ENCODE data around the gene SHISAL1.
A peak's percentile ranks its signal among the peaks of the same experiment; 100 is the strongest.

Gene SHISAL1

DNA sequence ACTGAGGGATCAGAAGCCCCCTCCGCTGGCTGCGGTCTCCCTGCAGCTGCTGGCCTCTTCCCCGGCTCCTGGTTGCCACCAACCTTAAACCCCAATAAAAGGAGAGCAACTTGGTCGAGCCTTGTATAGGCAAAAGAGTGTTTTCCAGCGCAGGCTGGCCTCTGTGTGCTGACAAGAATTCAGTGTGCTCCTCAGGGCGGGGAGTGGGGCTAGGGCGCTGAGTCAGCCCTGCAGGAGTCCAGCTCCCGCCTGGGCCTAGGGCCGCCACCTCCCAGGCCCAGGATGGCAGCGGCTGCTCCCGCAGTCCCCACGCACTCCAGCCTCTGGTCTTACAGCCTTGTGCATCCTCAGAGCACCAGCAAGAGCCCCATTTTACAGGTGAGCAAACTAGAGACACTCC, at the start of gene SHISAL1:
Gene SHISAL1 (minus strand): TSS at position 186 of the 400 bp plus-strand sequence. CDS start 12,006 bp downstream, outside the sequence.
- DNase-seq: no peak

GRCh38 chr22:44361391-44362126, 48.8 kb upstream of the SHISAL1 start:
- no peak for DNase-seq

DNA sequence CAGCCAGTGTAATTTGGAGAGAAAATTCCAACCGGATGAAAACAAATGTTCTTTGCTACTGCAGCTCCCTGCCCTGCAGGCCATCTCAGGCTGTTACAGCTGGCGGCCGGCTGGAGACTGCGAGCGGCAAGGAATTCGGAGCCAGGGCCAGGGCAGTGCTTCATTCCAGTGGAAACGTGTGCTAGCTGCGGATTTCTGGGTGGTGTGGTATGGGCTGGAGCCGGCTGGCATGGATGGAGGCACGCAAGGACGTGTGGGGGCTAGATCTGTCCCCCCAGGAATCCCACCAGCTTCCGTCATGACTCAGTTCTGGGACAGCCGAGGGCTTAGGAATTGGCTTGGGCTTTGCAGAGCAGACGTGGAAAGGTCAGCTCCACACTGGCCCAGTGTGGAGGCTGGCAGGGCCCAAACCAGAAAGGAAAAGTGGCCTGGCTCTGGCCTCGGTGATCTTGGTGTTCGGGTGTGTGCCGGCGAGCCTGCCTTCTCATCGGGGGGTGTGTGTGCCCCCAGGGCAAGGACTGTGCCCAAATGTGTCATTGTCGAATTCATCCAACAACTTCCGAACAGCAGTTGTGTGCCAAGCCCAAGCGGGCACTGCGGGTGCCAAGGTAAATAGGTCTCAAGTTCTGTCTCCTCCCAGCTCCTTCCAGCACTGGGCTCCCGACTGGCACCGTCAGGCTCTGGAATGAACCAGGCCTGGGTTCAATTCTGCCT, 48.1 kb upstream of the SHISAL1 start:
- no peak for DNase-seq

- no peak for DNase-seq
Observed at GRCh38 chr22:44360306-44360667, 47.5 kb upstream of the SHISAL1 start.

DNA sequence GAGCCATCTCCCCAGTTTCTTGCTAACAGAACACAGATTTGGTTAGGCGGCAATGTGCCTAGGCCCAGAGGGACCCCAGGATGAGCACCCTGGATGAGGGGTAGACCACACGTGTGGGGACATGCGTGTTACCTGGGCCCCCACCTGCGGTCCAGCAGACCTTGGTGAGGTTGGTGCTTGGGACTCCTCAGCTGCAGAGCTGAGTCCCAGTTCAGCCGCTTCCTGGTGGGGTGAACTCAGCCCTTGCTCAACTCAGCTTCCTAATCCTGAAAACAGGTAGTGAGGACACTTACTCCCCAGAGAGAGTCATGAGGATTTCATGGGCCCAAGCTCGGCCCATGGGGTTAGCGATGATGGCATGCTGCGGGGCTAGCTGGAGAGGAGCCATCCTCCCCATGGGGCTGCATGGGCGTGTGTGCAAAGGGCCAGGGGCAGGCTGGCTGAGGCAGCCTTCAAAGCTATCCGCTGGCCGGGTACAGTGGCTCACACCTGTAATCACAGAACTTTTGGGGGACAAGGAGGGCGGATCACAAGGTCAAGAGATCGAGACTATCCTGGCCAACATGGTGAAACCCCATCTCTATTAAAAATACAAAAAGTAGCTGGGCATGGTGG, 46.9 kb upstream of the SHISAL1 start:
- DNase-seq: no peak

DNA sequence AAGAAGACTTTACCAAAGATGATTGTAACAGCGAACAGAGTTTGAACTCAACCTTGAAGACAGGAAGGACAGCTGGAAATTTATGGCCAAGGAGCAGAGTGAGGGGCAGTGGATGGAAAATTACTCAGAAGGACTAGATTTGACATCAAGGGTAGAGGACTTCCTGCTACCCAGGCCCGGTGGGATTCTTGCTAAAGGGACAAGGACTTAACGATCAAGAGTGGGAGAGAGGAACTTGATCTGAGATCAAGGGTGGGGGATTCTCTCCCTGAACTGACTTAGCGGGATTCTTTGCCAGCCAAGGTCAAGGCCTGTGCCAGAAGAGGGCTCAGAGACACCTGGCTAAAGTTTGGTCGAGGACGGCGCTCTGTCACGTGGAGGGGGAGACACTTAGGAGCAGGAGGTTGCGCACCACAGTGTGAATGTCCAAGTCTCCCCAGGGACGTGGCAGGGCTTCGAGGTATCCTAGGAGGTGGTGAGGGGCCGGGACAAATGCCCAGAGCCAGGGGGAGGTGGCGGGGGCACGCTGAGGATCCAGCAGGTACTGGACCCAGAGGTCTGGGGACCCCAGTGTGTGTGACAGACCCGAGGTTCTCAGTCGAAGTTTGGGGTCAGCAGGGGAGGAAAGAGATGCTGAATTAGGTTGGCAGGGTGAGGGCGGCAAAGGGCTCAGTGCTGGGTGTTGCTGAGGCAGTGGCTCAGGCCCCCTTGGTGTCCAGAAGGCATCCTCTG, 46.1 kb upstream of the SHISAL1 start:
- no peak for DNase-seq

- no peak for DNase-seq
Observed at GRCh38 chr22:44357966-44358465, 45.3 kb upstream of the SHISAL1 start.

GRCh38 chr22:44357296-44357965, 44.7 kb upstream of the SHISAL1 start:
- no peak for DNase-seq

GRCh38 chr22:44355716-44356070, 42.9 kb upstream of the SHISAL1 start:
- no peak for DNase-seq

DNA sequence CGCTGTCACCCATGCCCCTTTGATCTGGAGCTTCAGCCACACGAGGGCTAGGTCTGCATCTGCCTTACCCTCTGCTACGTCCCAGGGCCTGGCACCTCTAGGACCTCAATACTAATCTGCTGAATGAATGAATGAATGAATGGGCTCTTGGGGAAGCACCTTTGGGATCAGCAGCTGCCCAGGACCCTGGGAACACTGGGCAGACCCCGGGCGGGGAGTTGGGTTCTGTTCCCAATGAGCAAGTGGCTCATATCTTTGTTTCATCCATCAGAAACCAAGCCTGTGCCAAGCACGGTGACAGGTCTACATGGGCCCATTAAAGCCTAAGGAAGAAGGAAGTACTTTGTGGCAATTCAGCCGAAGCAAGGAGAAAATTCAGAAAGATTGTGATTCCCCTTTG, 41.5 kb upstream of the SHISAL1 start:
- DNase-seq: no peak

DNA sequence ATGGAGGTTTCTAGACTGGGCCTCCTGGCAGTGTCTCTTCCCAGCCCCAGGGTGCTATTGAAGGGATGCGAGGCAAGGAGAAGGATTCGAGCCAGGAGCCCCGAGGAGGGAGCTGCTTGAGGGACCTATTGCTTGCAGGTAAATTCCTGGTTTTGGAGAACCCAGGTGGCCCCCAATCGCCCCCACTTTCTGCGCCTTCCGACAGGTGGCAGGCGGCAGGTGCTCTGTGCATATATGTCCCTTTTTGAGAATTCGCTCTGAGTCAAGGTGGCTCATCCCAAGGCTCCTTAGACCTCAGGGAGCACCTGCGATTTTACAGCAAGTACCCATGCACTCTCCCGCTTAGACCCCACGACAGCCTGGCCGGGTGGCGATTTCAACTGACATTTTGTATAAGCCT, 40.3 kb upstream of the SHISAL1 start:
- no peak for DNase-seq

DNA sequence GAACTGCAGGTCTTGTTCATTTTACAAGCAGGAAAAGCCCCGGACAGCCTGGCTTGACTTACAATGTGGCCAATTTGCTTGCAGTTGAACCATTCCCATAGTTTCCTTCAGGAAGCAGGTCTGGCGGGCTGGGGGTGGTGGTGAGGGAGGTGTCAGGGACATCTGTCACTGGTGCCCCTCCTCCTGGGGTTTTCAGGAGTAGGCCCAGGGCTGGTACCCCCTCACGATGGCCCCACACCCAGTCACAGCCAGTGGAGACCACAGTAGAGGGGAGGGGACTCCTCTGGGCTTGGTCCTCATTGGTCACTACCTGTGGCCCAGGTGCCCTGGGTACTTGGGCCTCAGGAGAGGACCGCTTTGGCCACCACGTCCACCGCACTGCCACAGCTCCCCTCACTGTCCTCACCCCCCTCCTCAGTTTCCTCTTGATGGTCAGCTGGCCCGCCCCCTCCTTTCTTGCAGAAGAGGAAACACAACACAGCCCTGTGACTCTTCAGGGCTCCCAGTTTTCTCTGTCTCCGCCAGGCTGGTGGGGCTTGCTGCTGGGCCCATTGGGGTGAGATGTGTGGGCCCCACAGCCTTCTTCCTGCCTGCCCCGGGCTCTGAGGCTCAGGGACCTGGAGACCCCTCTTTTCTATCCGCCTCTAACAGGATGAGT, 39.8 kb upstream of the SHISAL1 start:
- DNase-seq: no peak

DNA sequence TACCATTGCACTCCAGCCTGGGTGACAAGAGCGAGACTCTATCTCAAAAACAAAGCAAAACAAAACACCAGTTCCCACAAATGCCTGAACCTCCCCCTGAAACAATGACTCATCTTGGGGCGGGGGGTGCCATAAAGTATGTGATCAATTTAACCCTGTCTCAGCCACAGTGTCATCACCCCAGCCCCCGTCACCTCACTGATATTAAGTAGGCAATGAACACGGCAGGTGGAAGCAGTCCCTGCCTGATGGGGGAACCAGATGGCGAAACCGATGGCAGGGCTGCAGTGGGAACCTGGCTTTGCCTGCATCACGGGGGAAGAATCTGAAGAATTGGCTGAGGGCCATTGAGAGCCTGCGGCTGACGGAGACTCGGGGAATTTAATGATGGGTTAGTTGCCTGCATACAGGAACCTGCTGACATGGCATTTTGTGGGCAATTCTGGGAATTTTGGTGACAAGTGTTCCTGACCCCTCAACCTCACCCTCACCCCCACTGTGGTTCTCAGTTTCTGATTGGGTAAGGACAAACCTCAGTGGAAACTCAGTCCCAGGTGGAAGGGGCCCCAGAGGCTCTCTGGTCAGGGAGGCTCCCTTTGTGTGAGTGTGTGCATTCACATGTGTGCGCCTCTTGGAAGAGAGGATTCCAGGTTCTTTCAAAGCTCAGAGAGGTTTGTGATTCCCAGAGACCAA, 39.1 kb upstream of the SHISAL1 start:
- peak; percentile 32 for DNase-seq

DNA sequence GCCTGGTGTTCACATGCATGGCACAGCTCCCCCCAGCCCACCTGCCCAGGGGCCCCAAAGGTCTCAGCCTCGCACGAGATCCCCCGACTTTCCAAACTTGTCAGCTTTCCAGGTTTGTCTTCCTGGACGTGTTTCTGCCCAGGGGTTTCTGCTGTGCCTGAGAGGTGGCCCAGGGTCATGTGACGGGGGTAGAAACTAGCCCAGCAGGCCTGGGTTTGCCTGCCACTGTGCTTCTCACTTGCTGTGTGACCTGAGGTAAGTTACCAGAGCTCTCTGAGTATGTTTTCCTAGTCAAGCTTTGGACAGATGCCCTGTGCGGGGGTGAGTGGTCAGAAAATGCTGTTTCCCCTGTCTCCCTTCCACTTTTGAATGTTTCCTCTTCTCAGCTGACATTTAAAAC, 38.3 kb upstream of the SHISAL1 start:
- no peak for DNase-seq

- no peak for DNase-seq
Observed at GRCh38 chr22:44349594-44349993, 36.8 kb upstream of the SHISAL1 start.

GRCh38 chr22:44348971-44349560, 36.3 kb upstream of the SHISAL1 start:
- DNase-seq: no peak

- no peak for DNase-seq
Observed at GRCh38 chr22:44347549-44347948, 34.8 kb upstream of the SHISAL1 start.

- DNase-seq: no peak
Observed at GRCh38 chr22:44347080-44347479, 34.3 kb upstream of the SHISAL1 start.

DNA sequence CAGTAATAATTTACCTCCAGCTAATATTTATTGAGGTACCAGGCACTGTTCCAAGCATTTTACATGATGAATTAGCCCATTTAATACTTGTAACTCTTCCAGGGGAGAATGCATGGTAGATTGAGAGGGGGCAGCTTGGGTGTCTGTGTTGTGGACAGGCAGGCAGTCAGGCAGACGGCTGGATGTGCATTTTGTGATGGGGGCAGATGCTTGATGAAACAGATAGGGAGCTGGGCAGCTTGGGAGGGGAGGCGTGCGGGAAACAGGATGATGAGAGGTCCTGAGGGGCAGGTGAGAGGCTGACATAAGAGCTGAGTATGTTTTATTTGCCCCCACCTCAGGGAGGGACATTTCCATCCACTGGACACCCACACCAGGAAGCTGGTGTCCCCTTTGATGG, 33.1 kb upstream of the SHISAL1 start:
- no peak for DNase-seq

GRCh38 chr22:44344407-44344806, 31.7 kb upstream of the SHISAL1 start:
- DNase-seq: no peak

GRCh38 chr22:44342347-44342956, 29.7 kb upstream of the SHISAL1 start:
- no peak for DNase-seq
